ENCODE measurements around the gene CPSF7. TPM values are rescaled to one million over a fixed set of nuclear protein-coding genes. Genes with fewer than 3 reads are reported as not detected.

Gene CPSF7
- 109 and 124 TPM in 2 replicates for total RNA-seq

- intact Hi-C loops (cut with micrococcal nuclease): loop anchor here (1.0 to 5.0 kb wide), 5 partner anchors 37 to 518 kb away; partner anchors contain the start of genes DDB1, TKFC, TMEM109 and TMEM216
- POLR2A ChIA-PET: interaction anchor here (0.5 to 3.7 kb wide), 23 partner anchors 11 to 1814 kb away, joined by 3 to 50 read pairs (median 5); partner anchors contain the start of genes CYB561A3, DDB1, FTH1 and OSBP
- H3K4me1 Mint-ChIP-seq: peaks cover 59% of the 10 kb centered on the region
- peak within 1 kb of the TSS; percentile 99 for H3K4me3 Mint-ChIP-seq
- peak within 1 kb of the TSS; percentile 99 for H3K27ac Mint-ChIP-seq
- CTCF ChIA-PET: interaction anchor here (0.5 to 3.2 kb wide), 5 partner anchors 38 to 495 kb away, joined by 3 to 9 read pairs (median 4); partner anchors contain the start of gene TMEM216
- TF ChIP-seq CTCF (IDR thresholded peaks at IDR 0.05): no peak
- no peaks in the 10 kb centered on the region for H3K9me3 Mint-ChIP-seq
- ATAC-seq (ENCODE audit: low read depth) (peak; percentile 83), DNase-seq (peak; percentile 99)
- H3K27me3 Mint-ChIP-seq: no peaks in the 10 kb centered on the region
- H3K36me3 Mint-ChIP-seq (ENCODE audit: low read depth): peaks cover 58% of the 10 kb centered on the region
These were observed at the start of gene CPSF7, which contains the start of gene SDHAF2 for GRCh38 chr11:61429691-61430582. Gene CPSF7, minus strand, starts transcription at chr11:61429975. Its CDS starts 740 bp downstream, at chr11:61429235. Gene SDHAF2, plus strand, starts transcription at chr11:61430124. Its CDS starts 23 bp downstream, at chr11:61430147.

- no peaks in the 10 kb centered on the region for H3K4me1 Mint-ChIP-seq
- DNase-seq (peak; percentile 61), ATAC-seq (ENCODE audit: low read depth) (peak; percentile 56)
- no peaks in the 10 kb centered on the region for H3K9me3 Mint-ChIP-seq
- POLR2A ChIA-PET: interaction anchor here (1.0 kb wide), 1 partner anchor 161 kb away, joined by 3 read pairs; no protein-coding TSS in a partner anchor
- H3K27ac Mint-ChIP-seq: no peak overlapping the region
- H3K27me3 Mint-ChIP-seq: peaks cover 2% of the 10 kb centered on the region
- H3K36me3 Mint-ChIP-seq (ENCODE audit: low read depth): peaks cover 9% of the 10 kb centered on the region
- peak; percentile 50 for TF ChIP-seq CTCF (IDR thresholded peaks at IDR 0.05)
- CTCF ChIA-PET: interaction anchor here (1.0 to 3.5 kb wide), 5 partner anchors 39 to 256 kb away, joined by 3 to 44 read pairs (median 5); no protein-coding TSS in a partner anchor
- no peak overlapping the region for H3K4me3 Mint-ChIP-seq
- intact Hi-C loops (cut with micrococcal nuclease): loop anchor here (1.0 kb wide), 2 partner anchors 40 to 161 kb away; no protein-coding TSS in a partner anchor
These were observed 48.0 kb upstream of the CPSF7 start for GRCh38 chr11:61477727-61478148.

- intact Hi-C loops (cut with micrococcal nuclease): loop anchor here (1.0 kb wide), 2 partner anchors 40 to 161 kb away; no protein-coding TSS in a partner anchor
- Mint-ChIP-seq H3K27me3 (peaks cover 2% of the 10 kb centered on the region), H3K4me3 (no peak overlapping the region), H3K36me3 (ENCODE audit: low read depth) (peaks cover 11% of the 10 kb centered on the region), H3K27ac (no peak overlapping the region), H3K9me3 (no peaks in the 10 kb centered on the region), H3K4me1 (no peaks in the 10 kb centered on the region)
- ATAC-seq (ENCODE audit: low read depth): no peak
- POLR2A ChIA-PET: interaction anchor here (1.0 kb wide), 1 partner anchor 161 kb away, joined by 3 read pairs; no protein-coding TSS in a partner anchor
- no peak for DNase-seq
- no peak for TF ChIP-seq CTCF (IDR thresholded peaks at IDR 0.05)
- CTCF ChIA-PET: interaction anchor here (1.0 to 3.5 kb wide), 4 partner anchors 40 to 256 kb away, joined by 4 to 44 read pairs (median 14); no protein-coding TSS in a partner anchor
These were observed 47.4 kb upstream of the CPSF7 start for GRCh38 chr11:61477126-61477525.

GRCh38 chr11:61476371-61476770, 46.6 kb upstream of the CPSF7 start:
- Mint-ChIP-seq H3K36me3 (ENCODE audit: low read depth) (peaks cover 11% of the 10 kb centered on the region), H3K27ac (no peak overlapping the region), H3K9me3 (no peaks in the 10 kb centered on the region), H3K4me1 (no peaks in the 10 kb centered on the region), H3K27me3 (peaks cover 2% of the 10 kb centered on the region), H3K4me3 (no peak overlapping the region)
- DNase-seq (no peak), ATAC-seq (ENCODE audit: low read depth) (no peak)
- intact Hi-C loops (cut with micrococcal nuclease): no loop called here
- ChIA-PET POLR2A (no interaction called here), CTCF (interaction anchor here (1.3 to 3.5 kb wide), 4 partner anchors 41 to 257 kb away, joined by 3 to 44 read pairs (median 16); no protein-coding TSS in a partner anchor)
- TF ChIP-seq CTCF (IDR thresholded peaks at IDR 0.05): no peak

Data from activated B cell treated with CpG ODN at 0.5 μM for 24 hours (primary cell).